GM06990 (cell line): ENCODE results near the gene METRNL.

Experiments used
- DNase-seq: peaks from one replicate; pipeline ENCODE4 v3.0.0-alpha.2; 2011; ENCODE audit not compliant: insufficient read length; ENCODE audit errors: extremely low read depth
- H3K27me3 ChIP-seq: replicated peaks from 2 replicates; pipeline ENCODE4 v1.6.0; 2011; ENCODE audit warnings: low read length; ENCODE audit not compliant: control insufficient read depth, insufficient read depth
- H3K36me3 ChIP-seq: 2 replicates; pipeline ENCODE4 v1.5.1; 2011; ENCODE audit warnings: low read length; ENCODE audit not compliant: control insufficient read depth, insufficient read depth
- H3K4me3 ChIP-seq: replicated peaks from 2 replicates; pipeline ENCODE4 v1.5.1; 2011; ENCODE audit warnings: low read depth, mild to moderate bottlenecking, control low read depth, low read length
- CTCF ChIP-seq: IDR thresholded peaks from 2 replicates; pipeline ENCODE4 v1.5.1; 2011; ENCODE audit warnings: low read length, control low read depth, mild to moderate bottlenecking, inconsistent platforms; ENCODE audit not compliant: insufficient read depth, poor library complexity, severe bottlenecking

Gene METRNL

GRCh38 chr17:83058266-83058798, 21.1 kb upstream of the METRNL start:
- Histone ChIP-seq H3K27me3 (no peaks in the 10 kb centered on the region; the same call in 1 of the 2 replicates), H3K4me3 (no peak overlapping the region), H3K36me3 (no peaks in the 10 kb centered on the region)
- no peak for TF ChIP-seq CTCF
- no peak for DNase-seq

GRCh38 chr17:83061586-83061985, 17.8 kb upstream of the METRNL start:
- no peaks in the 10 kb centered on the region for H3K36me3 ChIP-seq
- no peak for TF ChIP-seq CTCF
- H3K27me3 ChIP-seq = no peaks in the 10 kb centered on the region; the same call in 1 of the 2 replicates
- no peak overlapping the region for H3K4me3 ChIP-seq
- DNase-seq = no peak

GRCh38 chr17:83062011-83062817, 17.2 kb upstream of the METRNL start:
- Histone ChIP-seq H3K4me3 (no peak overlapping the region), H3K27me3 (no peaks in the 10 kb centered on the region; the same call in 1 of the 2 replicates), H3K36me3 (no peaks in the 10 kb centered on the region)
- no peak for TF ChIP-seq CTCF
- no peak for DNase-seq

GRCh38 chr17:83062818-83063671, 16.4 kb upstream of the METRNL start:
- no peaks in the 10 kb centered on the region for H3K36me3 ChIP-seq

More at GRCh38 chr17:83062818-83063671, 16.4 kb upstream of the METRNL start:
- no peak for TF ChIP-seq CTCF
- no peak for DNase-seq
- no peaks in the 10 kb centered on the region; the same call in 1 of the 2 replicates for H3K27me3 ChIP-seq
- no peak overlapping the region for H3K4me3 ChIP-seq
